ENCODE results near the gene PAMR1.

The PAMR1 gene

GRCh38 chr11:35500744-35501143, 24.7 kb downstream of the PAMR1 start:
- DNase-seq (ENCODE audit: low spot score): no peak

- DNase-seq (ENCODE audit: low spot score): no peak
These were observed 29.0 kb downstream of the PAMR1 start for GRCh38 chr11:35496416-35496815.

DNA sequence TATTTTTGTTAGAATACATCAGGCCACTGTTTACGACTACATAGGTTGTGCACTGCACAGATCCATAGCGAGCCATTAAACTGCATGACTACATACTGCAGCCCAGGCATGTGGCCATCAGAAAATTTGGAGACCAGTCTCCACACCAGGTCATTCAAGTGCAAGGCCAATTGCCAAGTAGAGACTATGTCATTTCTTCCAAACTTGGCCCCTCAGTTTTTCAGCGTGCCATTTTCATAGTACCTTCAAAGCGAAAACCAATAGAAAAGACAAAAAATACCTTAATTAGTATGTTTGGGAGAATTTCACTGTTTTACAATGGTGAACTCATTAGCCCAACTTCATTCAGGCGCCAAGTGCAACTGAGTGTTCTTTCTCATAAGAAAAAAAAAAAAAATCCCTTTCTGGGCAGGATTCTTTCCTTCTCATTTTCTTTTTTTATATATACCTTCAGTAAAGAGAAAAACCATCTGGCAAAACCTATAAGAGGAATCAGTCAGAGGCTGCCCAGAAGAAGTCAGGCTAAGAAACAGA, 30.4 kb downstream of the PAMR1 start:
- DNase-seq (ENCODE audit: low spot score): no peak

- no peak for DNase-seq (ENCODE audit: low spot score)
These were observed 34.1 kb downstream of the PAMR1 start for GRCh38 chr11:35491231-35491871.

DNA sequence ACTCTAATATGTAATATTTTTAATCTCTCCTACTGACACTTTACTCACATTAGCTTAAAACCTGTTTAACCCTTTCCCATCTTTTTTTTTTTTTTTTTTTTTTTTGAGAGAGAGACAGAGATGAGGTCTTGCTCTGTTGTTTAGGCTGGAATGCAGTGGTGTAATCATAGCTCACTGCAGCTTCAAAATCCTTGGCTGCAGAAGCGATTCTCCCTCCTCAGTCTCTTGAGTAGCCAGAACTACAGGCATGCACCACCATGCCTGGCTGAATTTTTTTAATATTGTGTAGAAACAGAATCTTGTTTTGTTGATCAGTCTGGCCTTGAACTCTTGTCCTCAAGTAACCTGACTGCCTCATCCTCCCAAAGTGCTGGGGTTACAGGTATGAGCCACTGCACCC, 37.3 kb downstream of the PAMR1 start:
- DNase-seq (ENCODE audit: low spot score): no peak

DNA sequence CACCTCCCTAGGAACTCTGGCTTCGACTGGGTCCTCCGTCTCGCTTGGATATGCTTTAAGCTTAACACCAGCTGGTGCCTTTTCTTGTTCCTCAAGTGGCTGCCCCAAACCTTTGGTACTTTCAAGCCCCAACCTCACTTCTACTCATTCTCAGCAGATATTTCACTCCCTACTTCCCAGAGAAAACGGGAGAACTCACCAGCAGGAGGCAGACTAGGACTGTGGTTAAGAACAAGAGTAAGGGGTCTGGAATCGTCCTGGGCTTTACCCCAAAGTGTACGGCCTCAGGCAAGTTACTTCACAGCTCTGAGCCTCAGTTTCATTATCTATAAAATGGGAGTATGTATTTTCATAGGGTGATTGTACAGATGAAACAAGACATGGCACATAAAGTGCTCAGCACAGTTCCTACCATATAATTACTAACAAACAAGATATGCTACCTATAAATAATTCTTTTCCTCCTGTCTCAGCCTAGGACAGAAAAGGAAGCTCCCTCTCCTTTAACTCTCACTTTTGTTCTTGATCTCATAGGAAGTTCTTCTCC, 37.8 kb downstream of the PAMR1 start:
- DNase-seq (ENCODE audit: low spot score): peak; percentile 63

GRCh38 chr11:35486934-35487333, 38.5 kb downstream of the PAMR1 start:
- no peak for DNase-seq (ENCODE audit: low spot score)

DNA sequence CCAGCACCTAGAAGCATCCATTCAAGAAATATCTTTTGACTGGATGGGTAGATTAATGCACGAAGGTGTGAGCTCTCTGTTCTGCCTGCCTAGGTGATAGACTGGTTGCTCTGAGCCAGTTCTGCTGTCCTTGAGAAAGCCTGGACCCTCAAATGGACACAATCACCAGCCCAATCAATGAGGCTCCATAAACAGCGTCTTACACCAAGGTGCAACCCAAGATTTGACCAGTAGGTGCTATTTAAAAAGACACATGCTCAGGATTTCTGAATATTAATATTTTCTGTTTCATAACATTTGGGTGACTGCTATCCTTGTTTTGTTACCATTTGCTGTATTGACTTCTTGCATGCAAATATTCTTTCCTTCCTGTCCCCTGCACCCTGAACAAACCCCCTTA, 39.0 kb downstream of the PAMR1 start:
- no peak for DNase-seq (ENCODE audit: low spot score)

GRCh38 chr11:35485656-35486322, 39.6 kb downstream of the PAMR1 start:
- peak; percentile 85 for DNase-seq (ENCODE audit: low spot score)

GRCh38 chr11:35484435-35484834, 41.0 kb downstream of the PAMR1 start:
- DNase-seq (ENCODE audit: low spot score): no peak

DNA sequence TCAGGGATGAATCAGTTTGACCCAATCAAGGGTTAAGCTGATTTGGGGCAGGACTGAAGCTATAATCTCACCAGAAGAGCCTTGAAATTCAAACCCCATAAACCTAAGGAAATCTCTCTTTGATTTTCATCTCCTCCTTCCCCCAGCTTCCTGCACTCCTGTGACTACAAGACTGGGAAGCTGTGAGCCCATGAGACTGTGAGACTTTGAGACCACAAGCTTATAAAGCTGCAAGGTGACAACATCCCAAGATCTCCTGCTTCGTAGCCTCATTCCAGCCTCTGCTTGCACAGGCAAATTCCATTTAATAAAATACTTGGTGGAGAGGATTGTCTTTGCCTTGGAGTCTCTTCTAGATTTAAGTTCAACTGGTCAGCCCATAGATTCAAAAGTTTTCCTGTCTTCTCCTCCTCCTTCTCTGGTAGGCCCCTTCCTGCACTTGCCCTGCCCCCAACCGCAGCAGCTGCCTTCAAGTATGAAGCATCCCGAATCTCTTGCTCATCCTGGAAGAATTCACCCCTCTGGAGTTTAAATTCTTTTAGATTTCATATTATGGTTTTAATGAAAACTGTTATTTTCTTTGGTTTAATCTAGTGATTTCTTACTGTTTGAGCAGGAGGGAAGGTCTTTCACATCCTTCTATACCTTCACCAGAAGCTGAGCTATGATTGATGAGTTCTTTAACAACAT, 42.1 kb downstream of the PAMR1 start:
- DNase-seq (ENCODE audit: low spot score): no peak

DNA sequence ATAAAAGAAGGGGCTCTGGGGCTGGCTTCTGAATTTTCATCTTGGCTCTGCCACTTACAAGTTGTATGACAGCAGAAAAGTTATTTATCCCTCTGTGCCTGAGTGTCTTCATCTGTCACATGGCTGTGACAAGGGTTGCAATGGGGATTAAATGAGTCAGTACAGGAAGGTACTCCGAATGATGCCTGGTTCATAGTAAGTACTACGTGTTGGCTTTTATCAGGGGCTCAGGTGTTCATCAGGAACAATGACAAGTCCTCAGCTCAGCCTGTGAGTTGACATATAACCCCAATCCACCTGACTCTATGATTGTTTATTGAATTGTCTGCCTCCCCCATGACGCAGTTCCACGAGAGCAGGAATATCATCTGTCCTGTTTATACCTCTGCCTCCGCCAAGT, 45.7 kb downstream of the PAMR1 start:
- DNase-seq (ENCODE audit: low spot score): no peak

DNA sequence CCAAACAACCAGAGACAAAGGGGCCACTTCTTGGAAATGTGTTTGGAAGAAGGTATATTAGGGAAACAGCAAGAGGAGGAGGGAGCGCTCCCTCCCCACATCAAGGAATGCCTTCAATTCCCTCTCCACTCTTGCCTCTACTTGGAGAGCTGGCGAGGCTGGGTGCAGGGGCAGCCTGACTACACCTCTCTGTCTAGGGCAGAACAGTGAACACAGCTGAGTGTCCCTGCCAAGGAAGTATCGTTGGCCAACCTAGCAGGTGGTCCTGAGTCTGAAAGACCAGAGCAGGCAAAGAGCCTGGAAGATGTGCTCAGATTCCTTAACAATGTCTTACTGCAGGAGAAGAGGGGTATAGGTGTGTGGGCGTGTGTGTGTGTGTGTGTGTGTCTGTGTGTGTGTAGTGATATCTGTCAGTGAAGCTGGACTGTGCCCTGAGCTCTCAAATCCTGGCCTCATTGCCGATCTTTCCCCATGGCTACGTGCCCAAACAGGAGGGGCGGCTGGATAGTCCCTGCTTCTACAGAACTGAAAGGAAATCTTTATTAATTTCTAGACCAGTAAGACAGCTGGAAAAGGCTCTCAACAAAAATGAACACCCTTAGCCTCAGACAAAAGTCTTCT, 46.8 kb downstream of the PAMR1 start:
- DNase-seq (ENCODE audit: low spot score): no peak

DNA sequence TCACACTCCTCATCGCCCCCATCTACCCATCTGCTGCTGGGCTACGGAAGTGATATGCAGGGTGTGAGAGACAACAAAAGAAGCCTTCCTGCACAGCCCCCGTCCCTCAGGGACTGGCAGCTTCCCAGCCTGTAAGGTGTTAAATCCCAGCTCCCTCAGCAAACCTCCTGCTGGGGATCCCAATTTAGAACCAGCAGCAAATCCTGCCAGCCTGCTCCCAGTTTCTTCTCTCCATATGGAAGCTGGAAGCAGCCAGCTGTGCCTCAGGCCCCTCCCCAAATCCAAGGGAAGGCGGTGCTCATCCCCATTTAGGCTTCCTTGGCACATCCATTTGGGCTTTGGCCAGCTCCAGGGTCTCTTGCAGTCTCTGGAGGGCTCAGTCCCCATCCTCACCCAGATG, 47.5 kb downstream of the PAMR1 start:
- DNase-seq (ENCODE audit: low spot score): no peak

GRCh38 chr11:35474688-35475087, 50.7 kb downstream of the PAMR1 start:
- DNase-seq (ENCODE audit: low spot score): no peak

- no peak for DNase-seq (ENCODE audit: low spot score)
These were observed 51.5 kb downstream of the PAMR1 start for GRCh38 chr11:35473795-35474374.

- DNase-seq (ENCODE audit: low spot score): no peak
These were observed 54.8 kb downstream of the PAMR1 start for GRCh38 chr11:35470616-35471015.

DNA sequence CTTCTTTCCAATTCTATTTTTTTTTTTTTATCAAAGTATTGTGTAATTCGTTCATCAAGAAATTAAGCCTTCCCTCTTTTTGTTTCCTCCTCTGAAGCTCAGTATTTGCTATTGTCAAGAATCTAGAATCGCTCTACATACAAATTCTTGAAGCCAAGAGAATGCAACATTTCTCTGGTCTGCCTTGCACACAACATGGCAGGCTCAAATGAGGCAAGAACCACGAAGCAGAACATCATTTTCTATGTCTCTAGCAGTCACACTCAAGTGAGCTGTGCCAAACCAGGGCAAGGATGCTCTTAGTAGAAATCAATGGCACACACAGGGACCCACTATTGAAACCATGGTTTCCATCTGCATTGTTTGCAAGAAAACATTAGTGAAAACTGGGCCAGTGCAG, 59.4 kb downstream of the PAMR1 start:
- no peak for DNase-seq (ENCODE audit: low spot score)

GRCh38 chr11:35464308-35464707, 61.1 kb downstream of the PAMR1 start:
- DNase-seq (ENCODE audit: low spot score): no peak

- DNase-seq (ENCODE audit: low spot score): no peak
These were observed 62.1 kb downstream of the PAMR1 start for GRCh38 chr11:35463331-35463751.

GRCh38 chr11:35461917-35462538, 63.4 kb downstream of the PAMR1 start:
- DNase-seq (ENCODE audit: low spot score): no peak
